Trophoblast cell (in vitro differentiated cells and primary cell): Measurements from ENCODE around the gene PRPF18. TPM values are rescaled to one million over a fixed set of nuclear protein-coding genes. Genes with fewer than 3 reads are reported as not detected.
"Not testable (repeated sequence)": the region's sequence is repeated elsewhere in the genome, so short reads cannot be mapped to it uniquely, and the experiment has no call there.

ENCODE experiments used
- DNase-seq, 2 donors: peaks; one replicate each; pipeline ENCODE4 v3.0.0-alpha.2; 2016
- H2AFZ ChIP-seq: 2 replicates; pipeline ENCODE4 v1.6.1; 2013; ENCODE audit warnings: low read length, moderate library complexity, mild to moderate bottlenecking; ENCODE audit not compliant: insufficient read depth, poor library complexity
- H2AK5ac ChIP-seq: 2 replicates; pipeline ENCODE4 v1.6.1; 2013; ENCODE audit warnings: mild to moderate bottlenecking, low read length
- H2BK120ac ChIP-seq: 2 replicates; pipeline ENCODE4 v1.6.1; 2013; ENCODE audit warnings: low read length, mild to moderate bottlenecking, moderate library complexity; ENCODE audit not compliant: insufficient read depth, poor library complexity
- H2BK12ac ChIP-seq: 2 replicates; pipeline ENCODE4 v1.6.1; 2013; ENCODE audit warnings: mild to moderate bottlenecking, low read length, moderate library complexity
- H2BK5ac ChIP-seq: 2 replicates; pipeline ENCODE4 v1.6.1; 2013; ENCODE audit warnings: low read length, low read depth, moderate library complexity, mild to moderate bottlenecking; ENCODE audit not compliant: poor library complexity
- H3K14ac ChIP-seq: 2 replicates; pipeline ENCODE4 v1.6.1; 2013; ENCODE audit warnings: mild to moderate bottlenecking, low read length
- H3K18ac ChIP-seq: 2 replicates; pipeline ENCODE4 v1.6.1; 2013; ENCODE audit warnings: mild to moderate bottlenecking, low read length
- H3K23ac ChIP-seq: 2 replicates; pipeline ENCODE4 v1.6.1; 2013; ENCODE audit warnings: low read length
- H3K27ac ChIP-seq: 2 replicates; pipeline ENCODE4 v1.5.1; 2013; ENCODE audit warnings: low read depth, mild to moderate bottlenecking, inconsistent platforms, low read length, moderate library complexity
- H3K27me3 ChIP-seq: 2 replicates; pipeline ENCODE4 v1.6.1; 2013; ENCODE audit warnings: inconsistent platforms, mild to moderate bottlenecking, low read length, moderate library complexity; ENCODE audit not compliant: insufficient read depth
- H3K36me3 ChIP-seq, 2 experiments: 1 replicate in 1 of 2; 2 replicates in 1 of 2; pipeline ENCODE4 v1.6.1; 2013; ENCODE audit warnings: low read length in 2 of 2, mild to moderate bottlenecking in 2 of 2, moderate library complexity in 1 of 2; ENCODE audit not compliant: insufficient read depth in 2 of 2, control insufficient read depth in 1 of 2
- H3K4ac ChIP-seq: 2 replicates; pipeline ENCODE4 v1.6.1; 2013; ENCODE audit warnings: low read depth, mild to moderate bottlenecking, low read length, moderate library complexity
- H3K4me1 ChIP-seq, 2 experiments: 1 replicate in 1 of 2; 2 replicates in 1 of 2; pipeline ENCODE4 v1.6.1; 2013; ENCODE audit warnings: low read length in 2 of 2, mild to moderate bottlenecking in 2 of 2, moderate library complexity in 1 of 2; ENCODE audit not compliant: insufficient read depth in 2 of 2, control insufficient read depth in 1 of 2
- H3K4me2 ChIP-seq: 2 replicates; pipeline ENCODE4 v1.6.1; 2013; ENCODE audit warnings: inconsistent platforms, mild to moderate bottlenecking, low read length, moderate library complexity
- H3K4me3 ChIP-seq: 2 replicates; pipeline ENCODE4 v1.5.1; 2013; ENCODE audit warnings: mild to moderate bottlenecking, low read depth, low read length, inconsistent platforms
- H3K79me1 ChIP-seq: one replicate; pipeline ENCODE4 v1.6.1; 2013; ENCODE audit warnings: low read length
- H3K79me2 ChIP-seq: 2 replicates; pipeline ENCODE4 v1.6.1; 2013; ENCODE audit warnings: low read length, mild to moderate bottlenecking; ENCODE audit not compliant: control insufficient read depth, insufficient read depth, poor library complexity
- H3K9ac ChIP-seq: 2 replicates; pipeline ENCODE4 v1.6.1; 2013; ENCODE audit warnings: mild to moderate bottlenecking, low read length
- H3K9me3 ChIP-seq: 2 replicates; pipeline ENCODE4 v1.6.1; 2013; ENCODE audit warnings: low read depth, mild to moderate bottlenecking, control low read depth, inconsistent platforms, low read length; ENCODE audit not compliant: insufficient read depth
- H4K12ac ChIP-seq: 2 replicates; pipeline ENCODE4 v1.6.1; 2013; ENCODE audit warnings: low read depth, mild to moderate bottlenecking, low read length, moderate library complexity
- H4K8ac ChIP-seq: 2 replicates; pipeline ENCODE4 v1.6.1; 2013; ENCODE audit warnings: low read depth, mild to moderate bottlenecking, low read length, moderate library complexity
- H4K91ac ChIP-seq: one replicate; pipeline ENCODE4 v1.6.1; 2013; ENCODE audit warnings: low read depth, mild to moderate bottlenecking, low read length, moderate library complexity
- WGBS: extraction: QIAGEN DNeasy Blood & Tissue Kit; methylation state at CpG from one replicate; pipeline ENCODE4 v1.1.7; 2013; ENCODE audit warnings: missing lambda C conversion rate; ENCODE audit not compliant: insufficient read length, insufficient coverage; ENCODE audit errors: extremely low coverage; 5-methylcytosine and 5-hydroxymethylcytosine counted together
- polyA plus RNA-seq: library from polyadenylated mRNA; stranded (reverse); fragments of 200-250 nt; gene quantifications from 2 replicates; pipeline ENCODE4 v1.2.3, GENCODE V29; 2013

PRPF18 gene
- polyA plus RNA-seq: 17.3 and 19.2 TPM in 2 replicates

GRCh38 chr10:13586676-13587355 lies at the start of gene PRPF18:
Gene PRPF18 (plus strand): TSS chr10:13586965. CDS start chr10:13587087, 122 bp downstream.
- no peak within 1 kb of the TSS for H2BK12ac ChIP-seq
- peaks cover 3% of the 10 kb centered on the region for H3K79me2 ChIP-seq
- H3K4me1 ChIP-seq: peaks cover 0 to 5% of the 10 kb centered on the region in 2 experiments
- no peaks in the 10 kb centered on the region for H3K36me3 ChIP-seq
- H3K23ac ChIP-seq: no peak within 1 kb of the TSS
- no peak within 1 kb of the TSS for H2AK5ac ChIP-seq
- H3K9me3 ChIP-seq: no peaks in the 10 kb centered on the region
- peak within 1 kb of the TSS; percentile 77 for H2AFZ ChIP-seq
- H3K14ac ChIP-seq: peak within 1 kb of the TSS; percentile 50
- peak within 1 kb of the TSS; percentile 94 for H3K9ac ChIP-seq
- peak within 1 kb of the TSS; percentile 61 for H4K12ac ChIP-seq
- H3K27ac ChIP-seq: no peak within 1 kb of the TSS
- H3K79me1 ChIP-seq: peaks cover 3% of the 10 kb centered on the region
- peak within 1 kb of the TSS; percentile 94 for H3K4me2 ChIP-seq
- peak within 1 kb of the TSS; percentile 96 for H3K4me3 ChIP-seq
- H4K8ac ChIP-seq: peak within 1 kb of the TSS; percentile 94
- DNase-seq: peak; percentile 94 to 98
- peak within 1 kb of the TSS; percentile 12 for H4K91ac ChIP-seq
- peak within 1 kb of the TSS; percentile 83 for H3K18ac ChIP-seq
- H2BK5ac ChIP-seq: no peak within 1 kb of the TSS
- WGBS: no CpG with 5 or more reads among the region's 38 CpGs
- H3K4ac ChIP-seq: peak within 1 kb of the TSS; percentile 60
- no peaks in the 10 kb centered on the region for H3K27me3 ChIP-seq
- peak within 1 kb of the TSS; percentile 15 for H2BK120ac ChIP-seq

GRCh38 chr10:13537985-13538384 lies 48.8 kb upstream of the PRPF18 start:
- not testable (repeated sequence) for H2AK5ac ChIP-seq, H3K36me3 ChIP-seq, H2BK5ac ChIP-seq, H3K27ac ChIP-seq, H4K91ac ChIP-seq, H3K18ac ChIP-seq, H3K4me2 ChIP-seq, H3K23ac ChIP-seq, H3K79me2 ChIP-seq, H3K14ac ChIP-seq, H3K27me3 ChIP-seq, H4K8ac ChIP-seq, H4K12ac ChIP-seq, H3K9me3 ChIP-seq, H2BK12ac ChIP-seq, H3K79me1 ChIP-seq, H3K4ac ChIP-seq, H2AFZ ChIP-seq, H3K9ac ChIP-seq, H2BK120ac ChIP-seq, H3K4me3 ChIP-seq
- peak; percentile 73 to 87 for DNase-seq
- no CpG with 5 or more reads among the region's 9 CpGs for WGBS
- H3K4me1 ChIP-seq: peaks cover 11 to 18% of the 10 kb centered on the region in 2 experiments

GRCh38 chr10:13542533-13542932 lies 44.2 kb upstream of the PRPF18 start:
- H3K4ac ChIP-seq: no peak overlapping the region

GRCh38 chr10:13550802-13551201 lies 36.0 kb upstream of the PRPF18 start:
- Histone ChIP-seq H3K23ac (no peak overlapping the region), H2AK5ac (no peak overlapping the region), H2BK120ac (no peak overlapping the region), H3K9ac (no peak overlapping the region), H3K4me3 (no peak overlapping the region), H4K8ac (no peak overlapping the region), H2BK12ac (no peak overlapping the region), H3K27ac (no peak overlapping the region), H3K27me3 (no peaks in the 10 kb centered on the region), H3K14ac (no peak overlapping the region), H3K79me2 (no peaks in the 10 kb centered on the region), H2BK5ac (no peak overlapping the region), H3K9me3 (peaks cover 2% of the 10 kb centered on the region), H4K12ac (no peak overlapping the region), H3K79me1 (no peaks in the 10 kb centered on the region), H3K4me1 (no peaks in the 10 kb centered on the region), H3K4me2 (no peak overlapping the region), H2AFZ (no peak overlapping the region), H4K91ac (no peak overlapping the region), H3K4ac (no peak overlapping the region), H3K36me3 (no peaks in the 10 kb centered on the region), H3K18ac (no peak overlapping the region)
- no peak for DNase-seq
- no CpG with 5 or more reads among the region's 2 CpGs for WGBS

More at GRCh38 chr10:13542533-13542932, 44.2 kb upstream of the PRPF18 start:
- no peak overlapping the region for H3K9ac ChIP-seq
- no peak overlapping the region for H3K27ac ChIP-seq
- H3K14ac ChIP-seq: no peak overlapping the region
- no peak overlapping the region for H2AK5ac ChIP-seq
- no peak overlapping the region for H3K18ac ChIP-seq
- no peaks in the 10 kb centered on the region for H3K9me3 ChIP-seq
- H4K8ac ChIP-seq: no peak overlapping the region
- no peaks in the 10 kb centered on the region for H3K36me3 ChIP-seq
- H3K79me2 ChIP-seq: no peaks in the 10 kb centered on the region
- no peak overlapping the region for H3K4me2 ChIP-seq
- no peaks in the 10 kb centered on the region for H3K27me3 ChIP-seq
- no peak overlapping the region for H4K91ac ChIP-seq
- H4K12ac ChIP-seq: no peak overlapping the region
- H3K23ac ChIP-seq: no peak overlapping the region
- H3K4me1 ChIP-seq: peaks cover 2 to 11% of the 10 kb centered on the region in 2 experiments
- no peak for DNase-seq
- H3K4me3 ChIP-seq: no peak overlapping the region
- H2BK12ac ChIP-seq: no peak overlapping the region
- H2BK120ac ChIP-seq: no peak overlapping the region
- H2BK5ac ChIP-seq: no peak overlapping the region
- WGBS: no CpG with 5 or more reads among the region's 5 CpGs
- no peak overlapping the region for H2AFZ ChIP-seq
- peaks cover 2% of the 10 kb centered on the region for H3K79me1 ChIP-seq
